ENCODE measurements around the gene KIF15.

GRCh38 chr3:44894485-44894884 is 132.9 kb downstream of the KIF15 start:
- no peak for TF ChIP-seq POLR2A (IDR thresholded peaks at IDR 0.05)
- no peak for TF ChIP-seq CTCF (IDR thresholded peaks at IDR 0.05)

Data from esophagus squamous epithelium (tissue), 4 donors.